Neuronal stem cell (in vitro differentiated cells): ENCODE results near the gene SNRNP200.

ENCODE experiments used
- DNase-seq: peaks from one replicate; pipeline ENCODE4 v3.0.0-alpha.2; 2013; ENCODE audit warnings: low spot score
- H2AFZ ChIP-seq: one replicate; pipeline ENCODE4 v1.6.1; 2013; ENCODE audit warnings: mild to moderate bottlenecking, low read length, inconsistent platforms
- H2AK5ac ChIP-seq: 2 replicates; pipeline ENCODE4 v1.6.1; 2013; ENCODE audit warnings: low read depth, mild to moderate bottlenecking, inconsistent platforms, low read length, moderate library complexity, mixed read lengths
- H2BK120ac ChIP-seq: 2 replicates; pipeline ENCODE4 v1.6.1; 2013; ENCODE audit warnings: low read depth, mild to moderate bottlenecking, inconsistent platforms, low read length, moderate library complexity, mixed read lengths
- H2BK12ac ChIP-seq: one replicate; pipeline ENCODE4 v1.6.1; 2013; ENCODE audit warnings: low read length, inconsistent platforms
- H2BK15ac ChIP-seq: 2 replicates; pipeline ENCODE4 v1.6.1; 2013; ENCODE audit warnings: mild to moderate bottlenecking, low read length, inconsistent platforms, mixed read lengths
- H2BK5ac ChIP-seq: one replicate; pipeline ENCODE4 v1.6.1; 2013; ENCODE audit warnings: inconsistent platforms, mild to moderate bottlenecking, low read length, moderate library complexity
- H3K14ac ChIP-seq: one replicate; pipeline ENCODE4 v1.6.1; 2013; ENCODE audit warnings: low read length, inconsistent platforms
- H3K18ac ChIP-seq: 2 replicates; pipeline ENCODE4 v1.6.1; 2013; ENCODE audit warnings: low read length, inconsistent platforms
- H3K23ac ChIP-seq: 2 replicates; pipeline ENCODE4 v1.6.1; 2013; ENCODE audit warnings: low read depth, mild to moderate bottlenecking, mixed read lengths, low read length, inconsistent platforms; ENCODE audit not compliant: poor library complexity
- H3K27ac ChIP-seq: replicated peaks from 3 replicates; pipeline ENCODE4 v1.5.1; 2013; ENCODE audit warnings: low read length, inconsistent platforms
- H3K27me3 ChIP-seq, 3 experiments: 2 replicates each; pipeline ENCODE4 v1.6.1; 2013; ENCODE audit warnings: low read length in 3 of 3, mild to moderate bottlenecking in 2 of 3, inconsistent platforms in 1 of 3, low read depth in 1 of 3, mixed read lengths in 1 of 3, moderate library complexity in 1 of 3; ENCODE audit not compliant: control insufficient read depth in 3 of 3, insufficient read depth in 3 of 3
- H3K36me3 ChIP-seq, 2 donors: replicated peaks in 1 of 2; 2 replicates each; pipeline ENCODE4 v1.6.1; 2013; ENCODE audit warnings: low read length in 2 of 2; ENCODE audit not compliant: control insufficient read depth in 2 of 2, insufficient read depth in 2 of 2
- H3K4ac ChIP-seq: 2 replicates; pipeline ENCODE4 v1.6.1; 2013; ENCODE audit warnings: inconsistent platforms, mild to moderate bottlenecking, low read length, moderate library complexity
- H3K4me1 ChIP-seq, 2 donors: 1 replicate in 1 of 2; 2 replicates in 1 of 2; pipeline ENCODE4 v1.6.1; 2013; ENCODE audit warnings: low read length in 2 of 2, low read depth in 1 of 2; ENCODE audit not compliant: control insufficient read depth in 2 of 2, insufficient read depth in 1 of 2
- H3K4me2 ChIP-seq: one replicate; pipeline ENCODE4 v1.6.1; 2013; ENCODE audit warnings: mild to moderate bottlenecking, low read length, inconsistent platforms; ENCODE audit not compliant: insufficient read depth, poor library complexity, severe bottlenecking
- H3K4me3 ChIP-seq, 2 donors: 2 replicates each; pipeline ENCODE4 v1.5.1; 2013; ENCODE audit warnings: low read length in 2 of 2, mild to moderate bottlenecking in 2 of 2, inconsistent platforms in 1 of 2, moderate library complexity in 1 of 2
- H3K79me1 ChIP-seq: one replicate; pipeline ENCODE4 v1.6.1; 2013; ENCODE audit warnings: low read depth, mild to moderate bottlenecking, inconsistent platforms, low read length, moderate library complexity
- H3K9ac ChIP-seq: one replicate; pipeline ENCODE4 v1.6.1; 2013; ENCODE audit warnings: mild to moderate bottlenecking, low read depth, low read length, inconsistent platforms; ENCODE audit not compliant: poor library complexity
- H3K9me3 ChIP-seq, 2 donors: replicated peaks in 1 of 2; 2 replicates each; pipeline versions ENCODE3 to v1.6.1; 2013; ENCODE audit warnings: low read length in 2 of 2, mild to moderate bottlenecking in 2 of 2, inconsistent platforms in 1 of 2, low read depth in 1 of 2, mixed read lengths in 1 of 2, moderate library complexity in 1 of 2; ENCODE audit not compliant: control insufficient read depth in 2 of 2, insufficient read depth in 1 of 2
- H4K8ac ChIP-seq: one replicate; pipeline ENCODE4 v1.6.1; 2013; ENCODE audit warnings: low read depth, mild to moderate bottlenecking, inconsistent platforms, low read length, moderate library complexity
- H4K91ac ChIP-seq: one replicate; pipeline ENCODE4 v1.6.1; 2013; ENCODE audit warnings: low read length, low read depth, mild to moderate bottlenecking, inconsistent platforms; ENCODE audit not compliant: poor library complexity
- WGBS, 2 donors: extraction: QIAGEN DNeasy Blood & Tissue Kit; methylation state at CpG; one replicate each; pipeline ENCODE4 v1.1.7; 2013; ENCODE audit warnings: missing lambda C conversion rate in 2 of 2, mixed read lengths in 1 of 2; ENCODE audit not compliant: insufficient read length in 2 of 2, insufficient replicate concordance in 1 of 2; ENCODE audit errors: extremely low coverage in 2 of 2; 5-methylcytosine and 5-hydroxymethylcytosine counted together

The SNRNP200 gene

GRCh38 chr2:96271995-96272394 lies 33.4 kb downstream of the SNRNP200 start:
- Histone ChIP-seq H3K18ac (no peak overlapping the region), H2AK5ac (no peak overlapping the region), H3K79me1 (peaks cover 5% of the 10 kb centered on the region), H3K14ac (no peak overlapping the region), H2BK5ac (no peak overlapping the region), H3K4ac (no peak overlapping the region), H3K27me3 (no peaks in the 10 kb centered on the region), H4K8ac (no peak overlapping the region), H4K91ac (no peak overlapping the region), H3K9ac (no peak overlapping the region), H2AFZ (no peak overlapping the region), H3K36me3 (peaks cover 41 to 91% of the 10 kb centered on the region in 2 donors), H3K4me1 (peaks cover 4 to 5% of the 10 kb centered on the region in 2 donors), H3K4me2 (no peak overlapping the region), H2BK120ac (no peak overlapping the region), H3K27ac (no peak overlapping the region), H3K23ac (no peak overlapping the region), H3K4me3 (no peak overlapping the region), H2BK12ac (no peak overlapping the region), H3K9me3 (no peaks in the 10 kb centered on the region), H2BK15ac (no peak overlapping the region)
- no CpG with 5 or more reads among the region's 3 CpGs for WGBS, 2 donors
- no peak for DNase-seq

DNA sequence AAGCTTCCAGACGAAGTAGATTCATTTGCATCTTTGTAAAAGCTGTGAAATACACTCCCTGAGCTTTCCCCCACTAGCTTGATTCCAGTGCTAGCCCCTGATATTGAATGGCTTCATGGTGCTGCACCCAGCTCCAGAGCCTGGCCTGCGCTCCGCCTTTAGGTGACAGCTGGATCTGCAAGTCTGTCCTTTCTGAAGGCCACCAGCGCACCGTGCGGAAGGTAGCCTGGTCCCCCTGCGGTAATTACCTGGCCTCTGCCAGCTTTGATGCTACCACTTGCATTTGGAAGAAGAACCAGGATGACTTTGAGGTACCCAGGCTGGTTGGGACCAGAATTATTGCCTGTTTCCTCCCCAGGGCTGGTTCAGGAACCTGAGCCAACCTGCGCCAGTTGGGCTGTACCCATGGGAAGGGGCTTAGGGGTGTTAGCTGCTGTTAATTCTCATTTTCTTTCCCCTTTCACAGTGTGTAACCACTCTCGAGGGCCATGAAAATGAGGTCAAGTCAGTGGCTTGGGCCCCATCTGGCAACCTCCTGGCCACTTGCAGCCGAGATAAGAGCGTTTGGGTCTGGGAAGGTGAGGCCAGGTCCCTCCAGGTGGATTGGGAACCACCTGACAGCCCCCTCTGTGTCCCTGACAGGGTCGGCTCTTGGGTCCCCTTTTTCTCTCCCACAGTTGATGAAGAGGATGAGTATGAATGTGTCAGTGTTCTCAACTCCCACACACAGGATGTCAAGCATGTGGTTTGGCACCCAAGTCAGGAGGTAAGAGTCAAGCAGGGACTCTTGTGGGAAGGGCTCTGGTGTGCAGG lies 38.0 kb downstream of the SNRNP200 start:
- Histone ChIP-seq H2AK5ac (no peak overlapping the region), H2BK15ac (no peak overlapping the region), H3K27me3 (no peaks in the 10 kb centered on the region), H3K4me1 (peaks cover 5 to 18% of the 10 kb centered on the region in 2 donors), H2AFZ (no peak overlapping the region), H3K79me1 (peaks cover 8% of the 10 kb centered on the region), H2BK120ac (no peak overlapping the region), H3K4ac (no peak overlapping the region), H4K91ac (no peak overlapping the region), H3K9me3 (no peaks in the 10 kb centered on the region), H3K36me3 (peaks cover 23 to 59% of the 10 kb centered on the region in 2 donors), H3K4me3 (peak overlapping the region in 1 of 2 donors; percentile 96), H3K4me2 (no peak overlapping the region), H4K8ac (no peak overlapping the region), H3K27ac (no peak overlapping the region), H3K14ac (no peak overlapping the region), H2BK12ac (no peak overlapping the region), H3K23ac (peak overlapping the region; percentile 22), H2BK5ac (no peak overlapping the region), H3K18ac (no peak overlapping the region), H3K9ac (no peak overlapping the region)
- WGBS, 2 donors = no CpG with 5 or more reads among the region's 12 CpGs
- no peak for DNase-seq

DNA sequence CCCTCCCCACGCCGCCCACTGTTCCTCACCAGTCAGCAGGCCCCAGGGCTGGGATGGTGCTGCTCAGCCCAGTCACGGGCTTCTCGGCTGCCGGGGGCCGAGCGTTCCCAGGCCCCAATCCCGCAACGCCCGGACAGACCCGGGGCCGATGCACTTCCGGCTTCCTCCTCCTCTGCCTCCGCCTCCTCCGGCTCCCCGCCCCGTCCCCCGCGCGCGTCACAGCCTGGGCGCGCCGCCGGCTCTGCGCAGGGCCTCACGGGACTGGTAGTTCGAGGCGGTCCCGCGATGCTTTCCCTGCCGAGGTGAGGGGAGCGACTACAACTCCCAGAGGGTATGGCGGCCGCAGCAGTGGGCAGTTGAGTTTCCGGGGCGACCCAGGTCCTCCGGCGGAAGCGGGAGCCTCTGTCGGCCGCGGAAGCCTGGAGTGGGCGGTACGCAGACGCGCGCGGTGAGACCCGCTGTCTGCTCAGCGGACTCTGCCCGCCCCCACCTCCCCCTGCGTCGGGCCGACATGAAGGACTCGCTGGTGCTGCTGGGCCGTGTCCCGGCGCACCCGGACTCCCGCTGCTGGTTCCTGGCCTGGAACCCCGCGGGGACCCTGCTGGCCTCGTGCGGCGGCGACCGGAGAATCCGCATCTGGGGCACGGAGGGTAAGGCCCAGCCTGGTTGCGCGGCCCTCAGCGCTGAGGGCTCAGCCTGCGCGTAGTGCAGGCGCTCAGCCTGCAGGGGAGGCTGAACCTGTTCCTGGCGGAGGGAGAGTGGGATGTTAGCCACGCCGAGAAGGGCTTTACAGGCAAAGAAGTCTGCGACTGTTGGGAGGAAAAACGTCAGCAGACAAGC lies 39.3 kb downstream of the SNRNP200 start, which contains the start of the genes CIAO1 and TMEM127:
Gene CIAO1 (plus strand): TSS at position 386 of the 840 bp plus-strand sequence. CDS start 126 bp downstream, at position 512.
Gene TMEM127 (minus strand): TSS at position 158 of the 840 bp plus-strand sequence. CDS start 616 bp downstream, outside the sequence.
- Histone ChIP-seq H3K79me1 (peaks cover 8% of the 10 kb centered on the region), H3K18ac (peak within 1 kb of the TSS; percentile 94)

More for the DNA sequence above, 39.3 kb downstream of the SNRNP200 start, which contains the start of the genes CIAO1 and TMEM127:
- Histone ChIP-seq H3K36me3 (peaks cover 19 to 54% of the 10 kb centered on the region in 2 donors), H4K91ac (no peak within 1 kb of the TSS), H3K27ac (peak within 1 kb of the TSS; percentile 53), H3K4me1 (peaks cover 5 to 18% of the 10 kb centered on the region in 2 donors), H2AK5ac (peak within 1 kb of the TSS; percentile 88), H3K9me3 (no peaks in the 10 kb centered on the region), H3K27me3 (no peaks in the 10 kb centered on the region), H3K4me3 (peak within 1 kb of the TSS; percentile 94 to 96), H3K4ac (peak within 1 kb of the TSS; percentile 17), H2AFZ (peak within 1 kb of the TSS; percentile 99), H2BK5ac (no peak within 1 kb of the TSS), H3K23ac (peak within 1 kb of the TSS; percentile 98), H2BK12ac (no peak within 1 kb of the TSS), H2BK15ac (peak within 1 kb of the TSS; percentile 33), H3K9ac (peak within 1 kb of the TSS; percentile 98), H3K14ac (no peak within 1 kb of the TSS), H3K4me2 (peak within 1 kb of the TSS; percentile 97), H4K8ac (no peak within 1 kb of the TSS), H2BK120ac (no peak within 1 kb of the TSS)
- whole genome bisulfite sequencing, 2 donors = no CpG with 5 or more reads among the region's 81 CpGs
- peak; percentile 97 for DNase-seq
